Astrocyte (in vitro differentiated cells and primary cell): ENCODE data around the gene FAM174C. TPM values are rescaled to one million over a fixed set of nuclear protein-coding genes. Genes with fewer than 3 reads are reported as not detected.

Experiments used
- DNase-seq: peaks from one replicate; pipeline ENCODE4 v3.0.0-alpha.2; 2010; ENCODE audit warnings: low read depth
- FAIRE-seq: peaks from 2 replicates; lab custom pipeline; 2011; peaks lifted over from hg19 to GRCh38; lab: Jason Lieb, UNC
- H2AFZ ChIP-seq: 2 replicates; pipeline ENCODE4 v1.6.0; 2012; ENCODE audit warnings: low read depth, low read length, inconsistent platforms
- H3K27ac ChIP-seq: 2 replicates; pipeline ENCODE4 v1.5.1; 2011; ENCODE audit warnings: low read depth, low read length, inconsistent platforms
- H3K27me3 ChIP-seq: 2 replicates; pipeline ENCODE4 v1.6.0; 2011; ENCODE audit warnings: low read length, inconsistent platforms; ENCODE audit not compliant: insufficient read depth
- H3K36me3 ChIP-seq: 2 replicates; pipeline ENCODE4 v1.5.1; 2011; ENCODE audit warnings: low read length, inconsistent platforms; ENCODE audit not compliant: insufficient read depth
- H3K4me1 ChIP-seq: 2 replicates; pipeline ENCODE4 v1.5.1; 2011; ENCODE audit warnings: low read length, inconsistent platforms; ENCODE audit not compliant: insufficient read depth
- H3K4me2 ChIP-seq: 2 replicates; pipeline ENCODE4 v1.6.0; 2012; ENCODE audit warnings: low read length, inconsistent platforms
- H3K4me3 ChIP-seq: 2 replicates; pipeline ENCODE4 v1.5.1; 2011; ENCODE audit warnings: low read depth, mild to moderate bottlenecking, low read length, inconsistent platforms; ENCODE audit not compliant: insufficient read depth
- H3K79me2 ChIP-seq: 2 replicates; pipeline ENCODE4 v1.6.0; 2012; ENCODE audit warnings: mild to moderate bottlenecking, low read length, inconsistent platforms; ENCODE audit not compliant: insufficient read depth
- H3K9ac ChIP-seq: 2 replicates; pipeline ENCODE4 v1.6.0; 2012; ENCODE audit warnings: mild to moderate bottlenecking, low read length, inconsistent platforms
- H3K9me3 ChIP-seq: 2 replicates; pipeline ENCODE4 v1.5.1; 2012; ENCODE audit warnings: low read depth, mild to moderate bottlenecking, low read length, inconsistent platforms; ENCODE audit not compliant: insufficient read depth
- H4K20me1 ChIP-seq: 2 replicates; pipeline ENCODE4 v1.6.0; 2012; ENCODE audit warnings: low read length, inconsistent platforms; ENCODE audit not compliant: insufficient read depth
- H3K27ac Mint-ChIP-seq: one replicate; pipeline ENCODE4 v1.8.0; 2021; ENCODE audit warnings: mild to moderate bottlenecking, mixed read lengths; ENCODE audit not compliant: unreplicated experiment
- H3K27me3 Mint-ChIP-seq: one replicate; pipeline ENCODE4 v1.8.0; 2021; ENCODE audit warnings: low read depth, mixed read lengths; ENCODE audit not compliant: unreplicated experiment
- H3K36me3 Mint-ChIP-seq: one replicate; pipeline ENCODE4 v1.8.0; 2021; ENCODE audit warnings: low read depth, mixed read lengths; ENCODE audit not compliant: unreplicated experiment
- H3K4me1 Mint-ChIP-seq: one replicate; pipeline ENCODE4 v1.8.0; 2021; ENCODE audit warnings: low read depth, mixed read lengths; ENCODE audit not compliant: unreplicated experiment
- H3K4me3 Mint-ChIP-seq: one replicate; pipeline ENCODE4 v1.8.0; 2021; ENCODE audit warnings: mild to moderate bottlenecking, moderate library complexity, mixed read lengths; ENCODE audit not compliant: unreplicated experiment
- H3K9me3 Mint-ChIP-seq: one replicate; pipeline ENCODE4 v1.8.0; 2021; ENCODE audit warnings: mild to moderate bottlenecking, mixed read lengths; ENCODE audit not compliant: unreplicated experiment
- EZH2 ChIP-seq: IDR thresholded peaks from 2 replicates; pipeline ENCODE4 v1.6.1; 2012; ENCODE audit warnings: mild to moderate bottlenecking, low read length, inconsistent platforms; ENCODE audit not compliant: insufficient read depth
- total RNA-seq: library from RNA; stranded (reverse); gene quantifications from 2 replicates; pipeline ENCODE4 v1.2.1, GENCODE V29; 2021
- TF ChIP-seq, protein P1 (sequence below): IDR thresholded peaks from 2 replicates; pipeline ENCODE4 v1.5.1; 2011; ENCODE audit warnings: low read depth, mild to moderate bottlenecking, inconsistent platforms, low read length, moderate library complexity; ENCODE audit not compliant: insufficient read depth

The FAM174C gene
- total RNA-seq, 1 donor from 2014 or later: 50.5 TPM

DNA sequence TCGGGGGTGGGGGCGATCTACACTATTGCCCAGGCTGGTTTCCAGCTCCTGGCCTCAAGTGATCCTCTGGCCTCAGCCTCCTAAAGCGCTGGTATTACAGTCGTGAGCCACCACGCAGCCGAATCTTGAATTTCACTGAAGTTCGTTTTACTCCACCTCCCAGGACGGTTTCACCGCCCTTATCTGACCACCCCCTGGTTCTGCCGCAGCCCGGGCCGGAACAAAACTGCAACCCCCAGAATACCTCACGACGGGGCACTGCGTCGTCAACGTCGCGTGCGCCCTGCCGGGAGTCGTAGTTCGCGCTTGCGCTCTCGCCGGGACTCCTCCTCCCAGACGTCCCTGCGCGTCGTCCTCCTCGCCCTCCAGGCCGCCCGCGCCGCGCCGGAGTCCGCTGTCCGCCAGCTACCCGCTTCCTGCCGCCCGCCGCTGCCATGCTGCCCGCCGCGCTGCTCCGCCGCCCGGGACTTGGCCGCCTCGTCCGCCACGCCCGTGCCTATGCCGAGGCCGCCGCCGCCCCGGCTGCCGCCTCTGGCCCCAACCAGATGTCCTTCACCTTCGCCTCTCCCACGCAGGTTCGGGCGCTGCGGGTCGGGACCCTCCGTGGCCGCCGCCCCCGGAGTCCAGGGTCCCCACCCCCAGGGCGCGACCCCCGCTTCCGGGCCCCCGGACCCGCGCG is 33.8 kb upstream of the FAM174C start, which contains the start of gene ATP5F1D:
Gene ATP5F1D (plus strand): TSS at position 335 of the 679 bp plus-strand sequence. CDS start 100 bp downstream, at position 435.
- TF ChIP-seq, protein P1, sequence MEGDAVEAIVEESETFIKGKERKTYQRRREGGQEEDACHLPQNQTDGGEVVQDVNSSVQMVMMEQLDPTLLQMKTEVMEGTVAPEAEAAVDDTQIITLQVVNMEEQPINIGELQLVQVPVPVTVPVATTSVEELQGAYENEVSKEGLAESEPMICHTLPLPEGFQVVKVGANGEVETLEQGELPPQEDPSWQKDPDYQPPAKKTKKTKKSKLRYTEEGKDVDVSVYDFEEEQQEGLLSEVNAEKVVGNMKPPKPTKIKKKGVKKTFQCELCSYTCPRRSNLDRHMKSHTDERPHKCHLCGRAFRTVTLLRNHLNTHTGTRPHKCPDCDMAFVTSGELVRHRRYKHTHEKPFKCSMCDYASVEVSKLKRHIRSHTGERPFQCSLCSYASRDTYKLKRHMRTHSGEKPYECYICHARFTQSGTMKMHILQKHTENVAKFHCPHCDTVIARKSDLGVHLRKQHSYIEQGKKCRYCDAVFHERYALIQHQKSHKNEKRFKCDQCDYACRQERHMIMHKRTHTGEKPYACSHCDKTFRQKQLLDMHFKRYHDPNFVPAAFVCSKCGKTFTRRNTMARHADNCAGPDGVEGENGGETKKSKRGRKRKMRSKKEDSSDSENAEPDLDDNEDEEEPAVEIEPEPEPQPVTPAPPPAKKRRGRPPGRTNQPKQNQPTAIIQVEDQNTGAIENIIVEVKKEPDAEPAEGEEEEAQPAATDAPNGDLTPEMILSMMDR: no peak
- no peak for TF ChIP-seq EZH2
- peak within 1 kb of the TSS; percentile 29 for H3K27ac ChIP-seq
- Mint-ChIP-seq H3K4me1 (peaks cover 5% of the 10 kb centered on the region), H3K36me3 (no peaks in the 10 kb centered on the region), H3K4me3 (peak within 1 kb of the TSS; percentile 89), H3K27ac (peak within 1 kb of the TSS; percentile 88), H3K9me3 (no peaks in the 10 kb centered on the region), H3K27me3 (no peaks in the 10 kb centered on the region)
- peak within 1 kb of the TSS; percentile 81 for H3K9ac ChIP-seq
- peaks cover 33% of the 10 kb centered on the region for H3K79me2 ChIP-seq
- H4K20me1 ChIP-seq: peaks cover 34% of the 10 kb centered on the region
- DNase-seq: peak; percentile 88
- H2AFZ ChIP-seq: peak within 1 kb of the TSS; percentile 70
- no peaks in the 10 kb centered on the region for H3K36me3 ChIP-seq
- no peaks in the 10 kb centered on the region for H3K9me3 ChIP-seq
- H3K4me2 ChIP-seq: peak within 1 kb of the TSS; percentile 98
- FAIRE-seq: peak; percentile 52
- no peaks in the 10 kb centered on the region for H3K27me3 ChIP-seq
- H3K4me3 ChIP-seq: peak within 1 kb of the TSS; percentile 72
- peaks cover 38% of the 10 kb centered on the region for H3K4me1 ChIP-seq

DNA sequence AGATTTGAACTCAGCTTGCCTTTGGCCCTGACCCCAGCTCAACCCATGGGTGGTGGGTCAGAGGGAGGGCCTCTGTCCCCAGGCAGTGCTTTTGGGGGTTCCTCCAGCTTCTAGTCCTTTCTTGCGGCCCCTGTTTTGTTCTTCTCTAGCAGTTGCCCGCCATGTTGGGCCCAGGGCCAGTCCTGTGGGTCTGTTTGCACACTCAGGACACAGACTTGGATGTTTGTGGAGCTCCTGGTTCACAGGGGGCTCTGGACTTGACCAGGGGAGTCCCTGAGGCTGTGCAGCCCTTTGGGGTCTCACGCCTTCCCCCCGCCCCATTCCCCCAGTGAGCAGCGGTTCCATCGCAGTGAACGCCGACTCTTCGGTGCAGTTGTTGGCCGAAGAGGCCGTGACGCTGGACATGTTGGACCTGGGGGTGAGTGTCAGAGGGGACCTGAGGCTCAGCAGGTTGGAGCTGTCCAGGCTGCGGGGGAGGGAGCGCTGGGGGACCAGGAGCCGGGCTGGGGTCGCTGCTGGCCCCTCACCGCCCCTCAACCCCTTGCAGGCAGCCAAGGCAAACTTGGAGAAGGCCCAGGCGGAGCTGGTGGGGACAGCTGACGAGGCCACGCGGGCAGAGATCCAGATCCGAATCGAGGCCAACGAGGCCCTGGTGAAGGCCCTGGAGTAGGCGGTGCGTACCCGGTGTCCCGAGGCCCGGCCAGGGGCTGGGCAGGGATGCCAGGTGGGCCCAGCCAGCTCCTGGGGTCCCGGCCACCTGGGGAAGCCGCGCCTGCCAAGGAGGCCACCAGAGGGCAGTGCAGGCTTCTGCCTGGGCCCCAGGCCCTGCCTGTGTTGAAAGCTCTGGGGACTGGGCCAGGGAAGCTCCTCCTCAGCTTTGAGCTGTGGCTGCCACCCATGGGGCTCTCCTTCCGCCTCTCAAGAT is 31.3 kb upstream of the FAM174C start:
- no peak for FAIRE-seq
- peak overlapping the region; percentile 98 for H3K4me2 ChIP-seq
- H3K4me1 Mint-ChIP-seq: peaks cover 5% of the 10 kb centered on the region
- H3K4me1 ChIP-seq: peaks cover 46% of the 10 kb centered on the region
- peak overlapping the region; percentile 5 for H3K4me3 ChIP-seq
- H3K27me3 Mint-ChIP-seq: no peaks in the 10 kb centered on the region
- no peak overlapping the region for H2AFZ ChIP-seq
- H3K4me3 Mint-ChIP-seq: peak overlapping the region; percentile 89
- H3K36me3 Mint-ChIP-seq: no peaks in the 10 kb centered on the region
- no peak overlapping the region for H3K27ac Mint-ChIP-seq
- DNase-seq: peak; percentile 51
- peak overlapping the region; percentile 49 for H3K9ac ChIP-seq
- H3K9me3 Mint-ChIP-seq: no peaks in the 10 kb centered on the region
- H3K27me3 ChIP-seq: no peaks in the 10 kb centered on the region
- TF ChIP-seq, protein P1: peak; percentile 66
- no peak for TF ChIP-seq EZH2
- H3K79me2 ChIP-seq: peaks cover 39% of the 10 kb centered on the region
- H3K36me3 ChIP-seq: no peaks in the 10 kb centered on the region
- H3K9me3 ChIP-seq: no peaks in the 10 kb centered on the region
- peaks cover 28% of the 10 kb centered on the region for H4K20me1 ChIP-seq
- H3K27ac ChIP-seq: no peak overlapping the region
